Stomach (tissue), 9 donors: Measurements from ENCODE around the gene PTK6. TPM values are rescaled to one million over a fixed set of nuclear protein-coding genes. Genes with fewer than 3 reads are reported as not detected.

ENCODE experiments used
- DNase-seq, 2 donors: peaks; one replicate each; pipeline versions ENCODE4 v3.0.0 to v3.0.0-alpha.2; 2013 to 2019
- H3K27ac ChIP-seq, 5 donors: fragments of 200-600 bp in 4 of 5; sonication (generic) in 4 of 5; one replicate each; pipeline ENCODE4 v1.5.1; 2013 to 2019; ENCODE audit warnings: mild to moderate bottlenecking in 1 of 5, moderate library complexity in 1 of 5
- H3K27me3 ChIP-seq, 3 donors: fragments of 200-600 bp; sonication (generic); one replicate each; pipeline ENCODE4 v1.5.1; 2017 to 2019; ENCODE audit warnings: mixed run types in 1 of 3
- H3K36me3 ChIP-seq, 4 donors: fragments of 200-600 bp; sonication (generic); 1 replicate in 3 of 4; 2 replicates in 1 of 4; pipeline ENCODE4 v1.5.1; 2016 to 2019
- H3K4me1 ChIP-seq, 4 donors: fragments of 200-600 bp; sonication (generic); one replicate each; pipeline ENCODE4 v1.5.1; 2016 to 2019
- H3K4me3 ChIP-seq, 4 donors: fragments of 200-600 bp; sonication (generic) in 3 of 4; one replicate each; pipeline ENCODE4 v1.5.1; 2016 to 2019; ENCODE audit warnings: mild to moderate bottlenecking in 1 of 4
- H3K9me3 ChIP-seq, 4 donors: fragments of 200-600 bp; sonication (generic); one replicate each; pipeline ENCODE4 v1.5.1; 2016 to 2019
- CTCF ChIP-seq, 7 experiments: fragments of 450-650 bp in 4 of 7; fragments of 200-600 bp in 3 of 7; sonication (generic) in 3 of 7; IDR thresholded peaks; one replicate each; pipeline ENCODE4 v1.5.1; 2016 to 2019; ENCODE audit warnings: antibody characterized with exemption in 7 of 7, control low read depth in 2 of 7, mild to moderate bottlenecking in 1 of 7
- EP300 ChIP-seq: sonication (generic); formaldehyde crosslinking; IDR thresholded peaks from one replicate; pipeline ENCODE4 v1.6.1; 2017; ENCODE audit warnings: antibody characterized with exemption
- POLR2A ChIP-seq, 4 donors: fragments of 450-650 bp; IDR thresholded peaks; one replicate each; pipeline ENCODE4 v1.6.1; 2016; ENCODE audit warnings: antibody characterized with exemption in 4 of 4, control low read depth in 2 of 4, mild to moderate bottlenecking in 1 of 4, moderate library complexity in 1 of 4
- POLR2AphosphoS5 ChIP-seq, 3 donors: sonication (generic); formaldehyde crosslinking; IDR thresholded peaks; one replicate each; pipeline ENCODE4 v1.6.1; 2016; ENCODE audit warnings: antibody characterized with exemption in 3 of 3
- WGBS, 5 donors: extraction: QIAGEN DNeasy Blood & Tissue Kit in 3 of 5; methylation state at CpG; one replicate each; pipeline versions ENCODE4 v1.1.5 to v1.1.7; 2013 to 2018; 5-methylcytosine and 5-hydroxymethylcytosine counted together
- intact Hi-C: fragments of 100-400 bp; cut with DNase I; formaldehyde crosslinking; loops from one replicate; pipeline ENCODE4 v1.15.1; 2023; ENCODE audit warnings: low total_unique reads
- polyA plus RNA-seq, 3 donors: library from polyadenylated mRNA; stranded (reverse); fragments of 200-250 nt; gene quantifications; one replicate each; pipeline ENCODE4 v1.2.3, GENCODE V29; 2013
- total RNA-seq, 5 donors: library from RNA; depleted of rRNA; stranded (reverse); fragments of >200 nt; gene quantifications; one replicate each; pipeline versions ENCODE4 v1.1.0 to v1.2.3, GENCODE V29; 2014 to 2016
- donor health status: healthy with polysubstance abuse.
- donor health status: Bipolar disorder and iron deficiency.
- donor health status: healthy.

Gene PTK6
- total and polyA plus RNA-seq, 8 donors: 7.7 to 98.5 (median 22.9) TPM

GRCh38 chr20:63495741-63496595, 41.2 kb downstream of the PTK6 start:
- intact Hi-C loops: no loop called here
- Histone ChIP-seq H3K4me3 (peak overlapping the region; percentile 32 to 43 (median 40)), H3K9me3 (no peaks in the 10 kb centered on the region), H3K36me3 (peaks cover 0 to 4% (median 0%) of the 10 kb centered on the region in 4 donors), H3K4me1 (peaks cover 26 to 39% (median 37%) of the 10 kb centered on the region in 4 donors), H3K27me3 (peaks cover 11 to 75% (median 45%) of the 10 kb centered on the region in 3 donors), H3K27ac (peak overlapping the region in 1 of 5 donors; percentile 0)
- 23 to 30% (median 24%) methylated on average over 28 to 48 of the region's 48 CpGs for WGBS, 5 donors
- peak; percentile 79 to 85 for DNase-seq
- no peak for TF ChIP-seq POLR2AphosphoS5 (IDR thresholded peaks at IDR 0.05)
- TF ChIP-seq CTCF (IDR thresholded peaks at IDR 0.05): peak in 5 of 7 experiments; percentile 79 to 96 (median 90)

GRCh38 chr20:63495167-63495720, 41.9 kb downstream of the PTK6 start:
- Histone ChIP-seq H3K9me3 (no peaks in the 10 kb centered on the region), H3K4me3 (no peak overlapping the region), H3K27ac (no peak overlapping the region), H3K27me3 (peaks cover 11 to 75% (median 46%) of the 10 kb centered on the region in 3 donors), H3K36me3 (peaks cover 0 to 4% (median 0%) of the 10 kb centered on the region in 4 donors), H3K4me1 (peaks cover 26 to 39% (median 37%) of the 10 kb centered on the region in 4 donors)
- WGBS, 5 donors: 76 to 92% (median 84%) methylated on average over 6 to 8 of the region's 8 CpGs
- TF ChIP-seq POLR2A (IDR thresholded peaks at IDR 0.05): no peak
- TF ChIP-seq EP300: no peak
- no peak for TF ChIP-seq CTCF (IDR thresholded peaks at IDR 0.05)
- no peak for TF ChIP-seq POLR2AphosphoS5 (IDR thresholded peaks at IDR 0.05)
- intact Hi-C loops: no loop called here
- DNase-seq: no peak

GRCh38 chr20:63494420-63495166, 42.6 kb downstream of the PTK6 start:
- H3K36me3 ChIP-seq: peaks cover 0 to 4% (median 0%) of the 10 kb centered on the region in 4 donors
- H3K4me1 ChIP-seq: peaks cover 24 to 37% (median 35%) of the 10 kb centered on the region in 4 donors
- TF ChIP-seq POLR2A (IDR thresholded peaks at IDR 0.05): no peak
- no peak for TF ChIP-seq CTCF (IDR thresholded peaks at IDR 0.05)
- TF ChIP-seq EP300: no peak
- TF ChIP-seq POLR2AphosphoS5 (IDR thresholded peaks at IDR 0.05): no peak
- H3K4me3 ChIP-seq: no peak overlapping the region
- no peak for DNase-seq
- no peaks in the 10 kb centered on the region for H3K9me3 ChIP-seq
- H3K27ac ChIP-seq: no peak overlapping the region
- peaks cover 9 to 75% (median 40%) of the 10 kb centered on the region in 3 donors for H3K27me3 ChIP-seq
- intact Hi-C loops: no loop called here
- 83 to 89% (median 86%) methylated on average over 33 to 51 of the region's 51 CpGs for WGBS, 5 donors

- H3K36me3 ChIP-seq: peaks cover 0 to 4% (median 0%) of the 10 kb centered on the region in 4 donors
- TF ChIP-seq EP300: no peak
- no peaks in the 10 kb centered on the region for H3K9me3 ChIP-seq
- DNase-seq: no peak
- no peak overlapping the region for H3K4me3 ChIP-seq
- peaks cover 5 to 75% (median 37%) of the 10 kb centered on the region in 3 donors for H3K27me3 ChIP-seq
- H3K4me1 ChIP-seq: peaks cover 19 to 31% (median 30%) of the 10 kb centered on the region in 4 donors
- WGBS, 5 donors: 81 to 94% (median 87%) methylated on average over 4 to 7 of the region's 7 CpGs
- intact Hi-C loops: no loop called here
- H3K27ac ChIP-seq: no peak overlapping the region
These were observed 43.1 kb downstream of the PTK6 start for GRCh38 chr20:63494084-63494419.
